CD4-positive, alpha-beta T cell (primary cell): ENCODE results near the gene SPTBN4. TPM values are rescaled to one million over a fixed set of nuclear protein-coding genes. Genes with fewer than 3 reads are reported as not detected.

Source experiments
- ATAC-seq: fragments of 200-7000 bp; cut with Tn5 transposase; one replicate; pipeline ENCODE4 v1.10.0; 2022; ENCODE audit warnings: mild to moderate bottlenecking; ENCODE audit not compliant: poor library complexity
- CTCF ChIA-PET: fragments of 350-600 bp; sonication (Branson Sonifier 250); formaldehyde crosslinking; loops from one replicate; lab custom pipeline; 2021; ENCODE audit warnings: antibody characterized with exemption, inconsistent platforms; lab: Charles Lee
- POLR2A ChIA-PET: fragments of 350-600 bp; sonication (Branson Sonifier 250); formaldehyde crosslinking; loops from one replicate; lab custom pipeline; 2021; ENCODE audit warnings: antibody characterized with exemption, inconsistent platforms; lab: Charles Lee
- DNase-seq, 14 experiments: peaks; one replicate each; pipeline ENCODE4 v3.0.0-alpha.2; 2013 to 2020; ENCODE audit warnings: mixed read lengths in 2 of 14
- H3K27ac ChIP-seq, 2 donors: one replicate each; pipeline versions ENCODE4 v1.5.1 to v1.7.0; 2013; ENCODE audit warnings: low read length in 2 of 2, low read depth in 1 of 2, mild to moderate bottlenecking in 1 of 2
- H3K27me3 ChIP-seq, 2 experiments: 1 replicate in 1 of 2; 2 replicates in 1 of 2; pipeline versions ENCODE4 v1.6.1 to v1.7.0; 2013; ENCODE audit warnings: low read length in 2 of 2, control low read depth in 1 of 2, mild to moderate bottlenecking in 1 of 2, moderate library complexity in 1 of 2; ENCODE audit not compliant: insufficient read depth in 2 of 2, control insufficient read depth in 1 of 2
- H3K36me3 ChIP-seq: one replicate; pipeline ENCODE4 v1.6.1; 2013; ENCODE audit warnings: low read length, control low read depth; ENCODE audit not compliant: insufficient read depth
- H3K4me1 ChIP-seq: one replicate; pipeline ENCODE4 v1.6.1; 2013; ENCODE audit warnings: low read length, control low read depth; ENCODE audit not compliant: insufficient read depth
- H3K4me3 ChIP-seq: one replicate; pipeline ENCODE4 v1.5.1; 2013; ENCODE audit warnings: mild to moderate bottlenecking, low read length, moderate library complexity
- H3K9me3 ChIP-seq, 2 experiments: 1 replicate in 1 of 2; 2 replicates in 1 of 2; pipeline versions ENCODE4 v1.6.1 to v1.7.0; 2013; ENCODE audit warnings: low read length in 2 of 2, mild to moderate bottlenecking in 2 of 2, control low read depth in 1 of 2, moderate library complexity in 1 of 2; ENCODE audit not compliant: control insufficient read depth in 1 of 2, insufficient read depth in 1 of 2
- H3K27ac Mint-ChIP-seq: one replicate; pipeline ENCODE4 v1.8.0; 2020; ENCODE audit warnings: mixed read lengths
- H3K27me3 Mint-ChIP-seq: one replicate; pipeline ENCODE4 v1.8.0; 2021; ENCODE audit warnings: mixed read lengths
- H3K36me3 Mint-ChIP-seq: one replicate; pipeline ENCODE4 v1.8.0; 2021; ENCODE audit warnings: low read depth, mixed read lengths
- H3K4me1 Mint-ChIP-seq: one replicate; pipeline ENCODE4 v1.8.0; 2021; ENCODE audit warnings: low read depth, mixed read lengths
- H3K4me3 Mint-ChIP-seq: one replicate; pipeline ENCODE4 v1.8.0; 2020; ENCODE audit warnings: mild to moderate bottlenecking, mixed read lengths
- H3K9me3 Mint-ChIP-seq: one replicate; pipeline ENCODE4 v1.8.0; 2020; ENCODE audit warnings: mixed read lengths
- CTCF ChIP-seq: fragments of 200-600 bp; IDR thresholded peaks from one replicate; pipeline ENCODE4 v1.8.0; 2022; ENCODE audit warnings: antibody characterized with exemption, mild to moderate bottlenecking
- intact Hi-C, 2 experiments: fragments of 100-400 bp; cut with DNase I in 1 of 2; cut with micrococcal nuclease in 1 of 2; formaldehyde crosslinking; loops; one replicate each; pipeline versions ENCODE4 v1.15.1 to v1.9.0; 2023 to 2025; cut with DNase I, micrococcal nuclease
- total RNA-seq, 174 experiments: library from RNA in 2 of 174; stranded (reverse) in 2 of 174; gene quantifications; one replicate each; pipeline ENCODE4 v1.2.3 and lab custom pipeline; 2021 to 2026

The SPTBN4 gene
- total RNA-seq, 2 experiments from 2014 or later = 0.59 to 0.88 TPM

- H3K27me3 ChIP-seq = peaks cover 0 to 2% of the 10 kb centered on the region in 2 experiments
- ATAC-seq (no peak), DNase-seq (no peak)
- Mint-ChIP-seq H3K4me1 (no peaks in the 10 kb centered on the region), H3K4me3 (no peak overlapping the region), H3K36me3 (no peaks in the 10 kb centered on the region), H3K27me3 (peaks cover 25% of the 10 kb centered on the region), H3K9me3 (no peaks in the 10 kb centered on the region), H3K27ac (no peak overlapping the region)
- no peaks in the 10 kb centered on the region for H3K4me1 ChIP-seq
- H3K9me3 ChIP-seq = no peaks in the 10 kb centered on the region
- no peaks in the 10 kb centered on the region for H3K36me3 ChIP-seq
- intact Hi-C loops = no loop called here
- ChIA-PET CTCF (interaction anchor here (0.6 kb wide), 1 partner anchor 347 kb away, joined by 3 read pairs; no protein-coding TSS in a partner anchor), POLR2A (no interaction called here)
- H3K4me3 ChIP-seq = no peak overlapping the region
- TF ChIP-seq CTCF = no peak
- no peak overlapping the region for H3K27ac ChIP-seq
Observed at GRCh38 chr19:40501599-40501998, 34.8 kb downstream of the SPTBN4 start.

GRCh38 chr19:40502081-40502480 is 35.3 kb downstream of the SPTBN4 start:
- no peaks in the 10 kb centered on the region for H3K9me3 ChIP-seq
- ChIA-PET POLR2A (no interaction called here), CTCF (no interaction called here)
- H3K36me3 ChIP-seq = no peaks in the 10 kb centered on the region
- peaks cover 25% of the 10 kb centered on the region for H3K27me3 Mint-ChIP-seq
- ATAC-seq = no peak
- no peak overlapping the region for H3K27ac ChIP-seq
- intact Hi-C loops = no loop called here
- H3K4me3 Mint-ChIP-seq = no peak overlapping the region
- no peak overlapping the region for H3K27ac Mint-ChIP-seq
- no peak for TF ChIP-seq CTCF
- H3K9me3 Mint-ChIP-seq = no peaks in the 10 kb centered on the region
- H3K4me1 ChIP-seq = no peaks in the 10 kb centered on the region
- H3K27me3 ChIP-seq = peaks cover 0 to 2% of the 10 kb centered on the region in 2 experiments
- no peaks in the 10 kb centered on the region for H3K36me3 Mint-ChIP-seq
- no peak overlapping the region for H3K4me3 ChIP-seq
- no peak for DNase-seq
- H3K4me1 Mint-ChIP-seq = no peaks in the 10 kb centered on the region

GRCh38 chr19:40502647-40503319 is 36.0 kb downstream of the SPTBN4 start:
- ChIA-PET POLR2A (no interaction called here), CTCF (no interaction called here)
- no peak overlapping the region for H3K27ac ChIP-seq
- no peak overlapping the region for H3K4me3 ChIP-seq
- Mint-ChIP-seq H3K27ac (no peak overlapping the region), H3K4me1 (no peaks in the 10 kb centered on the region), H3K36me3 (no peaks in the 10 kb centered on the region), H3K4me3 (no peak overlapping the region), H3K27me3 (peaks cover 26% of the 10 kb centered on the region), H3K9me3 (no peaks in the 10 kb centered on the region)
- no peak for TF ChIP-seq CTCF
- intact Hi-C loops = no loop called here
- no peaks in the 10 kb centered on the region for H3K36me3 ChIP-seq
- no peak for DNase-seq
- H3K9me3 ChIP-seq = no peaks in the 10 kb centered on the region
- no peaks in the 10 kb centered on the region for H3K4me1 ChIP-seq
- H3K27me3 ChIP-seq = peaks cover 0 to 2% of the 10 kb centered on the region in 2 experiments
- ATAC-seq = no peak
